ENCODE measurements around the gene EPS8L2. TPM values are rescaled to one million over a fixed set of nuclear protein-coding genes. Genes with fewer than 3 reads are reported as not detected.

The EPS8L2 gene
- total and polyA plus RNA-seq, 2 of the 13 experiments (the other 11 are each of a cell fraction or from before 2014, with no cell fraction given): 89.3 to 416 TPM

DNA sequence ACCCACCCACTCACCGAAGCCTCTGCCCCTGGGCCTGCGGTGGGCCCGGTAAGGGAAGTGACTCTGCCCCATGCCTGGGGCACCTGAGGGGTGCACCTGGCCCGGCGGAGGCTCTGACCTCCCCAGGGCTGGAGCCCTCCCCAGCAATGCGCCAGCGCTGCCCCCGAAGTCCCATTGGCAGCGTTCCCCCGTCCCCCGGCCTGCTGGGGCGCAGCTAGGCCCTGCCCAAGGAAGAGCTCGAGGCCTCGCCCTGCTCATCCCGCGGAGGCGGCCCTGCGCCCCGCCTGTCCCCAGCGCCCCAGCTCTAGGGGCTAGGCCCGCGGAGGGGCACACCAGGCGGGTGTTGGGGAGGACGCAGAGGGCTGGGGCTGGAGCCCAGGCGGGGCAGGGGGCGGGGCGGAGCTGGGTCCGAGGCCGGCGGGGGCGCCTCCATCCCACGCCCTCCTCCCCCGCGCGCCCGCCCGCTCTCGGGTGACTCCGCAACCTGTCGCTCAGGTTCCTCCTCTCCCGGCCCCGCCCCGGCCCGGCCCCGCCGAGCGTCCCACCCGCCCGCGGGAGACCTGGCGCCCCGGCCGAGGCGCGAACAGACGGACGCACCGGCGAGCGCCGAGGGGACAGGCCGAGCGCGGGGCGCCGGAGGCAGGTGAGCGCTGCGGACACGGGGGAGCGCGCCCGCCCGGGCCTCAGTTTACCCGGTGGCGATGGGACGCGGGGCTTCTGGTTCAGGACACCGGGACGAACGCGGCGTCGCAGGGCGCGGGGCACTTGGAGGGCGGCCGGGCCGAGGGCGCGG, at the start of gene EPS8L2 (continued):
- TF ChIP-seq, protein P1, sequence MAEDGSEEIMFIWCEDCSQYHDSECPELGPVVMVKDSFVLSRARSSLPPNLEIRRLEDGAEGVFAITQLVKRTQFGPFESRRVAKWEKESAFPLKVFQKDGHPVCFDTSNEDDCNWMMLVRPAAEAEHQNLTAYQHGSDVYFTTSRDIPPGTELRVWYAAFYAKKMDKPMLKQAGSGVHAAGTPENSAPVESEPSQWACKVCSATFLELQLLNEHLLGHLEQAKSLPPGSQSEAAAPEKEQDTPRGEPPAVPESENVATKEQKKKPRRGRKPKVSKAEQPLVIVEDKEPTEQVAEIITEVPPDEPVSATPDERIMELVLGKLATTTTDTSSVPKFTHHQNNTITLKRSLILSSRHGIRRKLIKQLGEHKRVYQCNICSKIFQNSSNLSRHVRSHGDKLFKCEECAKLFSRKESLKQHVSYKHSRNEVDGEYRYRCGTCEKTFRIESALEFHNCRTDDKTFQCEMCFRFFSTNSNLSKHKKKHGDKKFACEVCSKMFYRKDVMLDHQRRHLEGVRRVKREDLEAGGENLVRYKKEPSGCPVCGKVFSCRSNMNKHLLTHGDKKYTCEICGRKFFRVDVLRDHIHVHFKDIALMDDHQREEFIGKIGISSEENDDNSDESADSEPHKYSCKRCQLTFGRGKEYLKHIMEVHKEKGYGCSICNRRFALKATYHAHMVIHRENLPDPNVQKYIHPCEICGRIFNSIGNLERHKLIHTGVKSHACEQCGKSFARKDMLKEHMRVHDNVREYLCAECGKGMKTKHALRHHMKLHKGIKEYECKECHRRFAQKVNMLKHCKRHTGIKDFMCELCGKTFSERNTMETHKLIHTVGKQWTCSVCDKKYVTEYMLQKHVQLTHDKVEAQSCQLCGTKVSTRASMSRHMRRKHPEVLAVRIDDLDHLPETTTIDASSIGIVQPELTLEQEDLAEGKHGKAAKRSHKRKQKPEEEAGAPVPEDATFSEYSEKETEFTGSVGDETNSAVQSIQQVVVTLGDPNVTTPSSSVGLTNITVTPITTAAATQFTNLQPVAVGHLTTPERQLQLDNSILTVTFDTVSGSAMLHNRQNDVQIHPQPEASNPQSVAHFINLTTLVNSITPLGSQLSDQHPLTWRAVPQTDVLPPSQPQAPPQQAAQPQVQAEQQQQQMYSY (CRISPR knock-in tag; IDR thresholded peaks at IDR 0.05): peak; percentile 30; the same call in 1 of the 2 replicates
- TF ChIP-seq, protein P2, sequence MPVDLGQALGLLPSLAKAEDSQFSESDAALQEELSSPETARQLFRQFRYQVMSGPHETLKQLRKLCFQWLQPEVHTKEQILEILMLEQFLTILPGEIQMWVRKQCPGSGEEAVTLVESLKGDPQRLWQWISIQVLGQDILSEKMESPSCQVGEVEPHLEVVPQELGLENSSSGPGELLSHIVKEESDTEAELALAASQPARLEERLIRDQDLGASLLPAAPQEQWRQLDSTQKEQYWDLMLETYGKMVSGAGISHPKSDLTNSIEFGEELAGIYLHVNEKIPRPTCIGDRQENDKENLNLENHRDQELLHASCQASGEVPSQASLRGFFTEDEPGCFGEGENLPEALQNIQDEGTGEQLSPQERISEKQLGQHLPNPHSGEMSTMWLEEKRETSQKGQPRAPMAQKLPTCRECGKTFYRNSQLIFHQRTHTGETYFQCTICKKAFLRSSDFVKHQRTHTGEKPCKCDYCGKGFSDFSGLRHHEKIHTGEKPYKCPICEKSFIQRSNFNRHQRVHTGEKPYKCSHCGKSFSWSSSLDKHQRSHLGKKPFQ (CRISPR knock-in tag; IDR thresholded peaks at IDR 0.05; ENCODE audit: insufficient replicate concordance): no peak
- TF ChIP-seq GLI4 (CRISPR knock-in tag; IDR thresholded peaks at IDR 0.05; ENCODE audit: borderline replicate concordance) (peak; percentile 12; the same call in 1 of the 2 replicates), GTF2F1 (IDR thresholded peaks at IDR 0.05; ENCODE audit: low read length) (no peak), ZSCAN20 (CRISPR knock-in tag; IDR thresholded peaks at IDR 0.05; ENCODE audit: borderline replicate concordance) (0 out of 2 replicates have a peak, but pooled peaks have one; percentile 25), REL (CRISPR knock-in tag; conservative IDR thresholded peaks at IDR 0.05) (0 out of 2 replicates have a peak, but pooled peaks have one; percentile 68), ZSCAN31 (CRISPR knock-in tag; IDR thresholded peaks at IDR 0.05; ENCODE audit: low read depth) (0 out of 2 replicates have a peak, but pooled peaks have one; percentile 7), ZBTB8A (CRISPR knock-in tag; IDR thresholded peaks at IDR 0.05; ENCODE audit: borderline replicate concordance, low read depth) (no peak), HOXA7 (CRISPR knock-in tag; IDR thresholded peaks at IDR 0.05) (0 out of 2 replicates have a peak, but pooled peaks have one; percentile 17), PAWR (CRISPR knock-in tag; IDR thresholded peaks at IDR 0.05; ENCODE audit: borderline replicate concordance) (no peak), ZC3H4 (CRISPR knock-in tag; IDR thresholded peaks at IDR 0.05; ENCODE audit: borderline replicate concordance) (peak; percentile 62; the same call in 1 of the 2 replicates), ERF (CRISPR knock-in tag; IDR thresholded peaks at IDR 0.05) (peak; percentile 7; the same call in 1 of the 2 replicates), ZNF607 (CRISPR knock-in tag; IDR thresholded peaks at IDR 0.05; ENCODE audit: borderline replicate concordance) (0 out of 2 replicates have a peak, but pooled peaks have one; percentile 4), SNAPC2 (CRISPR knock-in tag; IDR thresholded peaks at IDR 0.05) (0 out of 2 replicates have a peak, but pooled peaks have one; percentile 2), MED13 (CRISPR knock-in tag; IDR thresholded peaks at IDR 0.05) (0 out of 2 replicates have a peak, but pooled peaks have one; percentile 37), SP4 (CRISPR knock-in tag; IDR thresholded peaks at IDR 0.05) (peak; percentile 22; the same call in 1 of the 2 replicates), SCMH1 (CRISPR knock-in tag; IDR thresholded peaks at IDR 0.05; ENCODE audit: borderline replicate concordance) (no peak), XRCC5 (optimal IDR thresholded peaks at IDR 0.05; ENCODE audit: low read length) (peak; percentile 6), ZNF629 (CRISPR knock-in tag; conservative IDR thresholded peaks at IDR 0.05) (0 out of 2 replicates have a peak, but pooled peaks have one; percentile 7)
- TF ChIP-seq, protein P3, sequence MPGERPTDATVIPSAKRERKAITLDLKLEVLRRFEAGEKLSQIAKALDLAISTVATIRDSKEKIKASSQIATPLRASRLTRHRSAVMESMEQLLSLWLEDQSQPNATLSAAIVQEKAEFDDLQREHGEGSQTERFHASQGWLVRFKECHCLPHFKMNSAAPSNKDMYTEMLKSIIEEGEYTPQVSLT (CRISPR knock-in tag; IDR thresholded peaks at IDR 0.05; ENCODE audit: borderline replicate concordance, low read depth): no peak
- TF ChIP-seq, protein P4, sequence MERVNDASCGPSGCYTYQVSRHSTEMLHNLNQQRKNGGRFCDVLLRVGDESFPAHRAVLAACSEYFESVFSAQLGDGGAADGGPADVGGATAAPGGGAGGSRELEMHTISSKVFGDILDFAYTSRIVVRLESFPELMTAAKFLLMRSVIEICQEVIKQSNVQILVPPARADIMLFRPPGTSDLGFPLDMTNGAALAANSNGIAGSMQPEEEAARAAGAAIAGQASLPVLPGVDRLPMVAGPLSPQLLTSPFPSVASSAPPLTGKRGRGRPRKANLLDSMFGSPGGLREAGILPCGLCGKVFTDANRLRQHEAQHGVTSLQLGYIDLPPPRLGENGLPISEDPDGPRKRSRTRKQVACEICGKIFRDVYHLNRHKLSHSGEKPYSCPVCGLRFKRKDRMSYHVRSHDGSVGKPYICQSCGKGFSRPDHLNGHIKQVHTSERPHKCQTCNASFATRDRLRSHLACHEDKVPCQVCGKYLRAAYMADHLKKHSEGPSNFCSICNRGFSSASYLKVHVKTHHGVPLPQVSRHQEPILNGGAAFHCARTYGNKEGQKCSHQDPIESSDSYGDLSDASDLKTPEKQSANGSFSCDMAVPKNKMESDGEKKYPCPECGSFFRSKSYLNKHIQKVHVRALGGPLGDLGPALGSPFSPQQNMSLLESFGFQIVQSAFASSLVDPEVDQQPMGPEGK (CRISPR knock-in tag; IDR thresholded peaks at IDR 0.05): peak; percentile 75

All from HepG2 (cell line).